HG03439 (cell line): ENCODE results near the gene SMPDL3B.

Experiments
- ATAC-seq: cut with Tn5 transposase; IDR thresholded peaks from one replicate; pipeline ENCODE4 v1.9.1; 2021; ENCODE audit warnings: mild to moderate bottlenecking, moderate library complexity; ENCODE audit not compliant: unreplicated experiment

The SMPDL3B gene

GRCh38 chr1:27934818-27935549 is at the start of gene SMPDL3B:
SMPDL3B (plus strand) TSS chr1:27935000; CDS start chr1:27935184, 184 bp downstream.
- no peak for ATAC-seq

- no peak for ATAC-seq
These were observed 49.7 kb upstream of the SMPDL3B start for GRCh38 chr1:27885114-27885528.

GRCh38 chr1:27885621-27886352 is 49.0 kb upstream of the SMPDL3B start:
- ATAC-seq: no peak

GRCh38 chr1:27886353-27886679 is 48.5 kb upstream of the SMPDL3B start:
- no peak for ATAC-seq

- ATAC-seq: no peak
These were observed 48.1 kb upstream of the SMPDL3B start for GRCh38 chr1:27886744-27887143.

GRCh38 chr1:27887215-27888021 is 47.4 kb upstream of the SMPDL3B start:
- ATAC-seq: no peak

- no peak for ATAC-seq
These were observed 45.3 kb upstream of the SMPDL3B start for GRCh38 chr1:27889506-27889905.

- no peak for ATAC-seq
These were observed 43.5 kb upstream of the SMPDL3B start for GRCh38 chr1:27891196-27891889.

- ATAC-seq: no peak
These were observed 40.3 kb upstream of the SMPDL3B start for GRCh38 chr1:27894521-27894920.

GRCh38 chr1:27906759-27907158 is 28.0 kb upstream of the SMPDL3B start:
- no peak for ATAC-seq

- no peak for ATAC-seq
These were observed 22.4 kb upstream of the SMPDL3B start for GRCh38 chr1:27912429-27912828.

GRCh38 chr1:27915082-27915575 is 19.7 kb upstream of the SMPDL3B start:
- ATAC-seq: no peak

- ATAC-seq: no peak
These were observed 12.5 kb upstream of the SMPDL3B start for GRCh38 chr1:27922272-27922671.

GRCh38 chr1:27928216-27928954 is 6.4 kb upstream of the SMPDL3B start:
- no peak for ATAC-seq

GRCh38 chr1:27931184-27931583 is 3.6 kb upstream of the SMPDL3B start:
- ATAC-seq: no peak

GRCh38 chr1:27931759-27932158 is 3.0 kb upstream of the SMPDL3B start:
- no peak for ATAC-seq

- ATAC-seq: no peak
These were observed 921 bp downstream of the SMPDL3B start for GRCh38 chr1:27935721-27936120.

GRCh38 chr1:27936370-27936769 is 1.6 kb downstream of the SMPDL3B start:
- ATAC-seq: no peak

- ATAC-seq: no peak
These were observed 2.7 kb downstream of the SMPDL3B start for GRCh38 chr1:27937524-27937836.

GRCh38 chr1:27938488-27938887 is 3.7 kb downstream of the SMPDL3B start:
- no peak for ATAC-seq
